ENCODE data around the gene PRPF38B. TPM values are rescaled to one million over a fixed set of nuclear protein-coding genes. Genes with fewer than 3 reads are reported as not detected.
"Not testable (repeated sequence)": the region's sequence is repeated elsewhere in the genome, so short reads cannot be mapped to it uniquely, and the experiment has no call there.

PRPF38B gene
- total RNA-seq, 1 donor from 2014 or later: 36.9 TPM

GRCh38 chr1:108699375-108700332 lies 7.5 kb downstream of the PRPF38B start:
- Histone ChIP-seq H3K27ac (ENCODE audit: low read depth, low read length) (no peak overlapping the region), H4K20me1 (ENCODE audit: insufficient read depth, low read length) (peaks cover 42% of the 10 kb centered on the region), H3K27me3 (ENCODE audit: insufficient read depth, low read length) (no peaks in the 10 kb centered on the region), H3K9me3 (ENCODE audit: insufficient read depth, low read depth, low read length) (no peaks in the 10 kb centered on the region), H3K9ac (ENCODE audit: low read length) (no peak overlapping the region), H3K4me2 (ENCODE audit: low read length) (no peak overlapping the region), H3K4me3 (ENCODE audit: insufficient read depth, low read depth, low read length) (no peak overlapping the region), H3K79me2 (ENCODE audit: insufficient read depth, low read length) (peaks cover 35% of the 10 kb centered on the region), H3K36me3 (ENCODE audit: insufficient read depth, low read length) (peaks cover 58% of the 10 kb centered on the region), H3K4me1 (ENCODE audit: insufficient read depth, low read length) (peaks cover 12% of the 10 kb centered on the region), H2AFZ (ENCODE audit: low read depth, low read length) (no peak overlapping the region)
- FAIRE-seq (no peak), DNase-seq (ENCODE audit: low read depth) (no peak)
- TF ChIP-seq CTCF (IDR thresholded peaks at IDR 0.05; ENCODE audit: insufficient read depth, low read depth, low read length) (no peak), EZH2 (IDR thresholded peaks at IDR 0.05; ENCODE audit: insufficient read depth, low read length) (no peak)
- Mint-ChIP-seq H3K27ac (ENCODE audit: unreplicated experiment) (no peak overlapping the region), H3K27me3 (ENCODE audit: low read depth, unreplicated experiment) (no peaks in the 10 kb centered on the region), H3K4me1 (ENCODE audit: low read depth, unreplicated experiment) (peaks cover 9% of the 10 kb centered on the region), H3K4me3 (ENCODE audit: unreplicated experiment) (no peak overlapping the region), H3K36me3 (ENCODE audit: low read depth, unreplicated experiment) (peaks cover 16% of the 10 kb centered on the region), H3K9me3 (ENCODE audit: unreplicated experiment) (peaks cover 2% of the 10 kb centered on the region)

GRCh38 chr1:108701176-108701849 lies 9.2 kb downstream of the PRPF38B start:
- peaks cover 14% of the 10 kb centered on the region for H3K4me1 ChIP-seq (ENCODE audit: insufficient read depth, low read length)
- Mint-ChIP-seq H3K9me3 (ENCODE audit: unreplicated experiment) (peaks cover 2% of the 10 kb centered on the region), H3K4me1 (ENCODE audit: low read depth, unreplicated experiment) (peaks cover 8% of the 10 kb centered on the region), H3K4me3 (ENCODE audit: unreplicated experiment) (no peak overlapping the region), H3K27ac (ENCODE audit: unreplicated experiment) (no peak overlapping the region), H3K27me3 (ENCODE audit: low read depth, unreplicated experiment) (no peaks in the 10 kb centered on the region), H3K36me3 (ENCODE audit: low read depth, unreplicated experiment) (peaks cover 16% of the 10 kb centered on the region)
- H4K20me1 ChIP-seq (ENCODE audit: insufficient read depth, low read length): peaks cover 29% of the 10 kb centered on the region
- no peak overlapping the region for H3K4me3 ChIP-seq (ENCODE audit: insufficient read depth, low read depth, low read length)
- H3K27me3 ChIP-seq (ENCODE audit: insufficient read depth, low read length): no peaks in the 10 kb centered on the region
- FAIRE-seq (no peak), DNase-seq (ENCODE audit: low read depth) (no peak)
- H2AFZ ChIP-seq (ENCODE audit: low read depth, low read length): no peak overlapping the region
- no peak for TF ChIP-seq EZH2 (IDR thresholded peaks at IDR 0.05; ENCODE audit: insufficient read depth, low read length)
- no peak for TF ChIP-seq CTCF (IDR thresholded peaks at IDR 0.05; ENCODE audit: insufficient read depth, low read depth, low read length)
- H3K4me2 ChIP-seq (ENCODE audit: low read length): no peak overlapping the region
- H3K9me3 ChIP-seq (ENCODE audit: insufficient read depth, low read depth, low read length): no peaks in the 10 kb centered on the region
- H3K79me2 ChIP-seq (ENCODE audit: insufficient read depth, low read length): peaks cover 18% of the 10 kb centered on the region
- H3K36me3 ChIP-seq (ENCODE audit: insufficient read depth, low read length): peaks cover 47% of the 10 kb centered on the region
- no peak overlapping the region for H3K9ac ChIP-seq (ENCODE audit: low read length)
- H3K27ac ChIP-seq (ENCODE audit: low read depth, low read length): no peak overlapping the region

- Histone ChIP-seq H3K79me2 (ENCODE audit: insufficient read depth, low read length) (peaks cover 10% of the 10 kb centered on the region), H4K20me1 (ENCODE audit: insufficient read depth, low read length) (peaks cover 21% of the 10 kb centered on the region), H3K36me3 (ENCODE audit: insufficient read depth, low read length) (peaks cover 39% of the 10 kb centered on the region), H3K4me1 (ENCODE audit: insufficient read depth, low read length) (peaks cover 14% of the 10 kb centered on the region)
- FAIRE-seq; H3K9me3 ChIP-seq (ENCODE audit: insufficient read depth, low read depth, low read length); H3K27me3 ChIP-seq (ENCODE audit: insufficient read depth, low read length); H3K9me3 Mint-ChIP-seq (ENCODE audit: unreplicated experiment); H3K4me3 ChIP-seq (ENCODE audit: insufficient read depth, low read depth, low read length); H3K4me1 Mint-ChIP-seq (ENCODE audit: low read depth, unreplicated experiment); H3K27me3 Mint-ChIP-seq (ENCODE audit: low read depth, unreplicated experiment); H2AFZ ChIP-seq (ENCODE audit: low read depth, low read length); H3K27ac Mint-ChIP-seq (ENCODE audit: unreplicated experiment); H3K27ac ChIP-seq (ENCODE audit: low read depth, low read length); H3K9ac ChIP-seq (ENCODE audit: low read length); H3K4me3 Mint-ChIP-seq (ENCODE audit: unreplicated experiment); DNase-seq (ENCODE audit: low read depth); H3K4me2 ChIP-seq (ENCODE audit: low read length): not testable (repeated sequence)
- H3K36me3 Mint-ChIP-seq (ENCODE audit: low read depth, unreplicated experiment): peaks cover 16% of the 10 kb centered on the region
Observed at GRCh38 chr1:108702109-108702508, 10.0 kb downstream of the PRPF38B start.
